Stimulated activated CD8-positive, alpha-beta memory T cell treated with anti-CD3 and anti-CD28 coated beads, Interleukin-4, amount 100 ng/mL, for 48 hours (primary cell): ENCODE data around the gene PSMD2.
"Not testable (repeated sequence)": the region's sequence is repeated elsewhere in the genome, so short reads cannot be mapped to it uniquely, and the experiment has no call there.

Experiments used
- DNase-seq: peaks from one replicate; pipeline ENCODE4 v3.0.0-alpha.2; 2020

The PSMD2 gene

DNA sequence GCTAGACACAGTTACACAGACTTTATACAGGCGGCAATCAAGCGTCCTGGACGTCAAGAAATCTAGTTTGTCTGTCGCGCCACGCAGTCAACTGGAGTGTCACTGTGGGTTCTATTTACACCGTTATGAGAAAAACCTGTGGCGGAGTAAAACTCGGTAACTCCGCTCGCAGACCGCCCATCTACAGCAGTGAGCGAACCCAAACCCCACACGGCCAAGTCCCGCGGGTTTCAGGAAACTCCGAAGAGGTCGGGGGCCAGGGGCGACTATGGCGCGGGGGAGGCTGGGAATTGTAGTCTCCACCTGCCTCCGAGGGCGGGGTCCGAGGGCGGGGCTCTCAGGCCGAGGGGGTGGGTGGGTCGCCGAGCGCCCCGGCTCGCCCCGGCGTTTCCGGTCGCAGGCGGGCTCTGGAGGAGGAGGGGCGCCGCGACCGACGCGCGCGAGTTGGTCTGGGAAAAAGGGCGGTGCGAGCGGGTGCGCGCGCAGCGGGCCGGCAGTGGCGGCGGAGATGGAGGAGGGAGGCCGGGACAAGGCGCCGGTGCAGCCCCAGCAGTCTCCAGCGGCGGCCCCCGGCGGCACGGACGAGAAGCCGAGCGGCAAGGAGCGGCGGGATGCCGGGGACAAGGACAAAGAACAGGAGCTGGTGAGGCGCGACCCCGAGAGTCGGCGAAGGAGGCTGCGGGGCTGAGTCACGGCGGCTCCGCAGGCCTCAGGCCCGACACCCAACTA lies at the start of gene PSMD2:
TSS of gene PSMD2 (plus strand) at position 483 of the 729 bp plus-strand sequence. CDS start at position 509, 26 bp downstream.
- peak; percentile 99 for DNase-seq

DNA sequence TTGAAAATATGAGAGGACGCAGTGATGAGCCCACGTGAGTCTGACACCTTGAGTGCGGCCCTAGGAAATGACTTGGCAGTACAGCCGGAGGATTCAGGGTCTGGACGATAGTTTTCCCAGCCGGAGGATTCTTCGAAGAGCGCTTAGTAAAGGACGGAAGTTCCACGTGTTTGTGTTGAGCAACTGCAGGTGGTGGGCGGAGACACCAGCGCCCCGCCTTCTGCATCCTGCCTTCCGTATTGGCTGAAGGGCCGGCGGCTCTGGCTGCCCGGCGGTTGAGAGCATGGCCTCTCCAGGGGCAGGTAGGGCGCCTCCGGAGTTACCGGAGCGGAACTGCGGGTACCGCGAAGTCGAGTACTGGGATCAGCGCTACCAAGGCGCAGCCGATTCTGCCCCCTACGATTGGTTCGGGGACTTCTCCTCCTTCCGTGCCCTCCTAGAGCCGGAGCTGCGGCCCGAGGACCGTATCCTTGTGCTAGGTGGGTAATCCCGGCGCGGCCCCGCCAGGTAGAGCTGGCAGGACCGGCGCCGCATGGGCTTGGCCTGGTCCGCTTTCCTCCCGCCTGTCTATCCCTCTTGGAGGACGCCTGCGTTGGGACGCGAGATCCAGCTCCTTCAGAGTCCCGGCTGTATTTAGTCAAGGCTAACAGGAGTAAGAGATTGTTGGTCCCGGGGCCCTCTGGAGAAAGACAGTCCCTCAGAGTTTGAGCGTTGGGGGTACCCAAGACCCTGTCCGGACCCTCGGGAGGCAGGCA lies 49.5 kb upstream of the PSMD2 start, which contains the start of gene EEF1AKMT4:
TSS of gene EEF1AKMT4 (plus strand) at position 261 of the 755 bp plus-strand sequence. CDS start at position 284, 23 bp downstream.
- peak; percentile 96 for DNase-seq

DNA sequence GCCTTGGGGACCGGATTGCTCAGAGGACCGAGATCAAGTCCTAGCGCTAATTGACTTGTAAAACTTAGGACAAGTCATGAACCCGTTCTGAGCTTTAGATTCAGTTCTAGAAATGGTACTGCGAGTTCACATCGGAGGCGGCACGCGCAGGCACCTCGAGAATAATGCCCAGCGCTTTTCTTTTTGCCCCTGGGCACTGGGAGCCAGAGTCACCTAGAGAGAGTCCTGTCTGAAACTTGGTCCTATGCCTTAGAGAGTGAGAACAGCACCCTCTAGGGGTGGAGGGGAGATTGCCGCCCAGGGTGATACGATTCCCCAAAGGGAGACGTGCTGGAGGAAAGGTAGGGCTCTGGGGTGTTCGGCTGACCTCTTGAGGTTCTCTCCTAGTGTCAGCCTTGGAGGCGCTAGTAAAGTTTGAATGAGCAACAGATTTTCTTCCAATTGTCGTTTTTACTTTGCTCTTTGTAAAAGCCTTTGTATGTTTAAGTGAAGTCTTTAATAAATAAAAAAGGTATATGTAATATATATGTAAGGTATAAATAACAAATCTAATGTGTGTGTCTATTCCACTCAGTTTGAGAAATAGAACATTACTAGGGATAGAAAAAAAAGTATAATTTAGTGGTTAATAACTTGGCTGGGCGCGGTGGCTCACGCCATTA lies 48.7 kb upstream of the PSMD2 start:
- DNase-seq: peak; percentile 96

DNA sequence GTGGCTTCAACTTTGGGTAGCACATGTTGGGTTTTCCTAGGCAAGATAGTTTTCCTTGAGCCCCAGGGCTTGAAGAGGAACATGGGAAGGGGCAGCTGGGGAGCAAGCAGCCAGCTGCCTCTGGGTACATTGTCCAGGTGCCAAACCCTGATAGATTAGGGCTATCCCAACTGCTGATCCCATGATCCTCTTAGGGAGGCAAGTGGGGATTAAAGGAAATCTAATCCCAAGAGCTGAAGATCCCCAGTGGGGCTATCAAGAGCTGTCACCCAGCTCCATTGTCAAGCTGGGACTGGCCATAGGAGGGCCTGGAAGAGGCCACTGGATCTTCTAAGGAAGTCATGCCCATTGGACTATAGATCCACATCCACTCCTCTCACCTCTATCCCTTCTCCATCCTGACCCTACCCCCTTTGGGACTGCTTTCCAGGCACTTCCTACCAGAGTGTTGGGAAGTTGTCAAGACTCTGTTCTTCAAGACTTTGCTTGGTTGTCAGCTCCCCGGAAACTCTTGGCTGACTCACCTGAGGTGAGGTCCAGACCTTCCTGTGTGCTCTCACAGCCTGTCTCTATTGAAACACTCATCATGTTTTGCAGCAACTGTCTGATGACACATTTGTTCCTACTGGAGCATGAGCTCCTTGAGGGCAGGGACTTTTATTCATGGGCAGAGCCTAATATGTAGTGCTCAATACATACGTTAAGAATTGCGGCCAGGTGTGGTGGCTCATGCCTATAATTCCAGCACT lies 43.6 kb upstream of the PSMD2 start:
- DNase-seq: no peak

DNA sequence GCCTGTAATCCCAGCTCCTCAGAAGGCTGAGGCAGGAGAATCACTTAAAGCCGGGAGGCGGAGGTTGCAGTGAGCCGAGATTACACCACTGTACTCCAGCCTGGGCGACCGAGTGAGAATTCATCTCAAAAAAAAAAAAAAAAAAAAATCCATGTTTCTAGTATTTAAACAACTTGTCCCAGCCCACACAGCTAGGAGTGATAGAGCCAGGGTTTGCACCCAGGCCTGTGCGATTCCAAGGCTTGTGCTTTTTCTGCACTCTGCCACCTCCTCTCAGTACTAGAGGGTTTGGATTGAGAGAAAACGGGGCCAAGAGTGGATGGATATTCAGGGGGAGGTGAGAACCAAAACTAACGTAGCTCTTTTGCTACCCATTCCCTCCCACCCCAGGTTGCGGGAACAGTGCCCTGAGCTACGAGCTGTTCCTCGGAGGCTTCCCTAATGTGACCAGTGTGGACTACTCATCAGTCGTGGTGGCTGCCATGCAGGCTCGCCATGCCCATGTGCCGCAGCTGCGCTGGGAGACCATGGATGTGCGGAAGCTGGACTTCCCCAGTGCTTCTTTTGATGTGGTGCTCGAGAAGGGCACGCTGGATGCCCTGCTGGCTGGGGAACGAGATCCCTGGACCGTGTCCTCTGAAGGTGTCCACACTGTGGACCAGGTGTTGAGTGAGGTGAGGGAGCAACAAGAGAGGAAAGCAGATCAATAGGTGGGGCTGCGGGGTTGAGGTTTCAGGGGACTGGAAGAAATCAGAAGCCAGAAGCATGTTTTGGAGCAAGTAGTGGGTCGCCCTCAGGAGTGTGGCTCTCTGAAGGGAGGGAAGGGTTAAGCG lies 41.7 kb upstream of the PSMD2 start:
- no peak for DNase-seq

DNA sequence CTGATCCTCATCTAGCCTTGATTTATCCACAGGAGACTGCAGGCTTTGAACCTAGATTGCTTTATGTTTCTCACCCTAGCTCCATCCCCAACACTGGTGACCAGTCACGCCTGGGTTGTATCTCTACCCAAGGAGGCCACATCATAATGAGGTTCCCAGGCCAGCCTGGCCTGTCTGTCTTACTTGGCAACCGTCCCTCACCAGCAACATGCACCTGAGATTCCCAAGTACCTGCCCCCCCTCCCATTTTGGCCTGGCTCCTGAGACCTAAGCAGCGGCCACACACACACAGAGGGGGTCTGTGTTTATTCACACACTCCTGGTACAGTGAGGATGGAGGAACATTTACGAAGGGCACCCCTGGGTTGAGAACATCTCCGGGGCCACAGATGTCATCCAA lies 40.1 kb upstream of the PSMD2 start:
- no peak for DNase-seq

DNA sequence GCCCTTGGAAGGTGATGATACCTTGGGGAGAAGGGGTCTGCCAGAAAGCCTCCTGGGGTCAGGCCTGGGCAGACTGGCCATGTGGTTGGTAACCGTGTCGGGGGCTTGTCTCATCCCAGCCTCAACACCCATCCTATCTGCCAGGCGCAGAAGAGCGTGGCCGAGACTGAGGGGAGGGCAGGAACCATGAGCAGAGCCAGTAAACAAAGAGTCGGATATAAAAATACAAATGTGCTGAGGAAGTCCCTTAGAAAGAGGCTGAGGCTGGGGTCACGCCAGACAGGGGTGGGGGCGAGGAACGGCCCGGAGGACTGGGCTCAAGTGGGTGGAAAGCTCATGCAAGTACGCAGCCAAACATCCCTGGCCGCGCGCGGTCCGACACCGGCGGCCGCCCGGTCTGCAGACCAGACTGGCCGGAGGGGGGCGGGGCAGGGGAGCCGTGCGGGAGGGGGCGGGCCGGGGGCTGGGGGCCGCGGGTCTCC lies 39.6 kb upstream of the PSMD2 start:
- no peak for DNase-seq

DNA sequence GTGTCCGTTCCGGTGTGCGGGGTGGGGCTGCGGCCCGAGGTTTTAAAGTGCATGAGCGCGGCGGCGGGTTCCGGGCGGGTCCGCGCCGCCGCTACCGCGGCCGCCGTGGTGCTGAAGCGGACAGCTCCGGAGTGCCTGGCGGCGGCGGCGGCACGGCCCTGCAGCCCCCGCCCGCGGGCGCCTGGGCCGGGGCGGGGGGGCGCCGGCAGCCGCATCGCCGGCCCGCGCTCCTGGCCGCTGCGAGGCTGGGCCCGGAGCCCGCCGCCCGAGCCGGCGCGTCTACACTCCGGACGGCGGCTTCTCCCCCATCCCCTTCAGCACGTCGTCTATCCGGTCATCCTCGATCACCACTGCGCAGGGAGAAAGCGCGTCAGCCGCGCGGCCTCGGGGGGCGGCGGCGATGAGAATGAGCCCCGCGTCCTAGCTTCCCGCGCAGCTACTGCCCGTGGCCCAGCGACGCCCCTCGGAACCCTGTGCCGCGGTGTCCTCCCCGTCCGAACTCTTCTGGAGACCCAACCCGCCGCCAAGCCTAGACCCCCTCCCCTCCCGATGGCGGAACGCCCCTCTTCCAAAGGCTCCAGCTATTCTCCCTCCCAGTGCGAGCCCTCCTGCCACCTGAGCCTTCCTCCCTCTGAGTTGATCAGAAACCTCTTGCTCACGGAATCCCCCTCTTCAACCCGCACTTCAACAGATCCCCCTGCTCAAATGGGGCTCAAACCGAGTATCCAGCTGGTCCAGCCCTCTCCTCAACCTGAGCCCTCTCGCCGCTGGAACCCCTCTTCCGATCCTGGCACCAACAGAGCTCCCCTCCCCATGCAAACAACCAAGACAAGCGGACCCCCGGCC lies 38.9 kb upstream of the PSMD2 start:
- DNase-seq: peak; percentile 51

DNA sequence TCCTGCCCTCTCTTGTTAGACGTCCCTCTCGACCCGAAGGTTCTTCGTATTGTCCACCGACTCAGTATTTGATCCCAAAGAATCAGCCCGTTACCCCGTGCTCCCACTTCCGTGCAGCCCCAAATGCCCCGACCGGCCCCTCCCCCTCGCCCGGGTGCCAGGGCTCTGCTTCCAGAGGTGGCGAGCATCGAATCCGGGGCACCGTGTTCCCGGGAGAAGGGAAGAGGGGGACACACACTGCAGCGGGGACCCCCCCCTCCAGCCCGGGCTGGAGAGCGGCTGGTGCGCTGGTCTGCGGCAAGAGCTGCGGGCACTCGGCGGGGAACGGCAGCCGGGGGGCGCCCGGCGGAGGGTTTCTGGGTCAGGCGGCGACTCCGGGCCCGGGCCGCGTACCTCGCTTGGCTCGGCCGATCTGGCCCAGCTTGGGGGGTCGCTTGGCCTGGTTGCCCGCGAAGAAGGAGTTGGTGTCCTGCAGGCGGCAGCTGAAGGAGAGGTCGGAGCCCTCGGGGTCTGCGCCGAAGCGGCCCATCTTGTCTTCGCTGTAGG lies 38.2 kb upstream of the PSMD2 start:
- DNase-seq: no peak

DNA sequence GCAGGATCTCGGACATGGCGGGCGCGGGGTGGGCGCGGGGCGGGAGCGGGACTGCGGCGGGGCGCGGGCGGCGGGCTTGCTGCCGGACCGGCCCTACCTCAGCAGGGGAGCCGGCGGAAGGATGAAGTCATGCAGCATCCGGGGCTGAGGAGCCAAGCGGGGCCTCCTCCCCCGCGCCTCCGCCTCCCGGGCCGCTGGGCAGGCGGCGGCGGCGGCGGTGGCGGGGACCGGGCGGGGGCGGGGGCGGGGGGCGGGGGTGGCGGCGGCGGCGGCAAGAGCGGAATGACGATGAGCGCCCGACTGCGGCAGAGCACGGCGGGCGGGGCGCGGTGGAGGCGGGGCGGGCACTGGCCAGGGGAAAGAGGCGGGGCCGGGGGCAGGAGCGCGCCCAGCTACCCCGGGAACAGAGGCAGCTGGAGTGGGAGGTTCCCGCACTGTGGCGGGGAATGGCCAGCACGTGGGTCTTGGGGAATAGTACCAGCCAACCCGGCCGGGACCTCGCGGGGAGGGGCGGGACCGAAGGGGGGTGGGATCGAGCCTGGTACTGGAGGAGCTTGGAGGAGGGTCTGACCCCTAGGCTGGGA lies 37.7 kb upstream of the PSMD2 start, which contains the start of gene CAMK2N2:
TSS of gene CAMK2N2 (minus strand) at position 284 of the 584 bp plus-strand sequence. CDS start at position 16, 268 bp downstream.
- peak; percentile 70 for DNase-seq

DNA sequence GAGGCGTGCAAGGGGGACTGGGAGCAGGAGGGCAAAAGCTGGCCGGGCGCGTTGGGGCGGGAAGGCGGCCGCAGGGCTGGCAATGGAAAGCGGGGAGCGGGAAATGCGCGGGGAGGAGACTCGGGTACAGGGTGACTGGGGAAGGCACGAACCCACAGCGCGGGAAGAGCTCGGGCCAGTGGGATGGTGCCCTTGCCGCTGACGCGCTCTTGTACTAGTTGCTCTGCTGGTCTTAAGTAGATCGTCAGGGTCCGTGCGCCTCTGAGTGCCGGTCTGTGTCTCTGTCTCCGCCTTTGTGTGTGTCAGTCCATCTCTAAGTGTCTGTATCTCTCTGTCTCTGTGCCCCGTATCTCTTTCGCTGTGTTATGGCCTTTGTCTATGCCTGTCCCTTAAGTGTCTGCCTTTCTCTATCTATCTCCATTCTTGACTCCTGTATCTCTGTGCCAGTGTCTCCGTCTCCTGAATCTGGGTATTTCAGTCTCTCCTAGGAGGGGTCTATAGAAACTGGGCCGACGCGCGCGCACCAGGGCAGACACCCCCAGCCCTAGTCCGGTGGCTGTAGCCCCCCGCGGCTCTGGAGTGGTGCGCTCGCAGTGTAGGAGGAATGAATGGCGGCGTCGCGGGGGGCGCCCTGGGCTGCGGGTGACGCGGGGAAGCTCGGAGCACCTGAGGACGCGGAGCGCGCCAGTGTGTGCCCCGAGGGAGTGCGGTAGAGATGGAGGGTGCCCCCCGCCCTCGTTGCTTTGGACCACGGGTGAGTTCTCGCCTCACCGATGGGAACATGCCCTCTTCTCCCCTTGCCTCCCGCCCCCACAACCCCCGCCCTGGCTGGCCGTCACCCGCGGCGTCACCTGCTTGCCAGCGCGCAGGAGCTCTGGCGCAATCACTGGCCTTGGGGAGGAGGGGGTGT lies 36.9 kb upstream of the PSMD2 start:
- DNase-seq: peak; percentile 53

DNA sequence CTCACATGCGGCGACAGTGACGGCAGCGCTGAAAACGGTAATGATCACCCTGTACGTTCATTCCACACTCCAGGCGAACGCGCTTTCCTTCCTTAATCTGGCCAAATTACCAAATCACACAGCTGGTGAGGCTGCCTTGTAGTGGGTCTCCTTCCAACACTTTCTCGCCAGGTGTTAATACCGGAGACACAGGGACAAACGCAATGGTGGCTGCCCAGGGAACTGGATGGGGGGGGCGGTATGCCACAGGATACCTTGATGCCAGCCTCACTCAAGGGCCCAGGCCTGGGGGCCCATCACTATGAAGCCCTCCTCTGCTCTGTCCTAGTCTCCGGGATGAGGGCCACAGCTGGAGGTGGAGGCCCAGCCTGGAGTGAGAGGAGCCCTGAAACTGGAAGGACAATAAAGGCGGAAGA lies 36.3 kb upstream of the PSMD2 start:
- DNase-seq: no peak

DNA sequence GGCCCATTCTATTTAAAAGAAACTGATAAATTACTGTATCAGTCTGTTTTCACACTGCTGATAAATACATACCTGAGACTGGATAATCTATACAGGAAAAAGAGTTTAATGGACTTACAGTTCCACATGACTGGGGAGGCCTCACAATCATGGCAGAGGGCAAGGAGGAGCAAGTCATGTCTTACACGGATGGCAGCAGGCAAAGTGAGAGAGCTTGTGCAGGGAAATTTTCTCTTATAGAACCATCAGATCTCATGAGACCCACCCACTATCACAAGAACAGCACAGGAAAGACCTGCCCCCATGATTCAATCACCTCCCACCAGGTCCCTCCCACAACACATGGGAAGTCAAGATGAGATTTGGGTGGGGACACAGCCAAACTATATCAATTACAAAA lies 31.8 kb upstream of the PSMD2 start:
- DNase-seq: not testable (repeated sequence)

DNA sequence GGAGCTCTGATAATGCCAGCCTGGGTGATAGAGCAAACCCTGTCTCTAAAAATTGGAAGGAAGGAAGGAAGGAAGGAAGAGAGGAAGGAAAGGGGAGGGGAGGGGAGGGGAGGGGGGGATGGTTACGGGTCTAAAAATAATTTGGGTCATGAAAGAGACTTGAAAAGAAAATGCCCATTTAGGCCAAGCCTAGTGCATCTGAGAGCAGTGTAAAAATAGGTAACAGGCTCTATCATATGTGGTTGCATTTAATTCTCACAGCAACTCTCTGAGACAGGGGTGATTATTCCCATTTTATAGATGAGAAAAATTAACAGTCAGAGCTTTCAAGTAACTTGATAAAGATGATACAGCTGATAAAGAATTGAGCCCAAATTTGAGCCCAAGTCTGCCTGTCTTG lies 26.8 kb upstream of the PSMD2 start:
- no peak for DNase-seq

DNA sequence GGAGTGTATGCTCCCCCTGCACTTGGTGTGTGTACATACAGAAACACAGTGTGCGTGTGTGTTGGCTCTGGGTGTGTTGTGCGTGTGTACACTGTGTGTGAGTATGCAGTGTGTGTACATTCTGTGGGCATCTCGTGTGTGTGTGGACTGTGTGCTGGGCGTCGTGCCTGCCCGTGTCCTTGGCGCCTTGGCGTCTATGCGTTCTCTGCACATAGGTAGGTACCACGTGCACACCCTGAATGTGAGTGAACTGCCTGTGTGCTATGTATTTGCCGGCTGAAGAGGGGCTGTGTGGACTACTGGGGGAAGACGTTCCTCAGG lies 23.7 kb upstream of the PSMD2 start:
- DNase-seq: no peak

DNA sequence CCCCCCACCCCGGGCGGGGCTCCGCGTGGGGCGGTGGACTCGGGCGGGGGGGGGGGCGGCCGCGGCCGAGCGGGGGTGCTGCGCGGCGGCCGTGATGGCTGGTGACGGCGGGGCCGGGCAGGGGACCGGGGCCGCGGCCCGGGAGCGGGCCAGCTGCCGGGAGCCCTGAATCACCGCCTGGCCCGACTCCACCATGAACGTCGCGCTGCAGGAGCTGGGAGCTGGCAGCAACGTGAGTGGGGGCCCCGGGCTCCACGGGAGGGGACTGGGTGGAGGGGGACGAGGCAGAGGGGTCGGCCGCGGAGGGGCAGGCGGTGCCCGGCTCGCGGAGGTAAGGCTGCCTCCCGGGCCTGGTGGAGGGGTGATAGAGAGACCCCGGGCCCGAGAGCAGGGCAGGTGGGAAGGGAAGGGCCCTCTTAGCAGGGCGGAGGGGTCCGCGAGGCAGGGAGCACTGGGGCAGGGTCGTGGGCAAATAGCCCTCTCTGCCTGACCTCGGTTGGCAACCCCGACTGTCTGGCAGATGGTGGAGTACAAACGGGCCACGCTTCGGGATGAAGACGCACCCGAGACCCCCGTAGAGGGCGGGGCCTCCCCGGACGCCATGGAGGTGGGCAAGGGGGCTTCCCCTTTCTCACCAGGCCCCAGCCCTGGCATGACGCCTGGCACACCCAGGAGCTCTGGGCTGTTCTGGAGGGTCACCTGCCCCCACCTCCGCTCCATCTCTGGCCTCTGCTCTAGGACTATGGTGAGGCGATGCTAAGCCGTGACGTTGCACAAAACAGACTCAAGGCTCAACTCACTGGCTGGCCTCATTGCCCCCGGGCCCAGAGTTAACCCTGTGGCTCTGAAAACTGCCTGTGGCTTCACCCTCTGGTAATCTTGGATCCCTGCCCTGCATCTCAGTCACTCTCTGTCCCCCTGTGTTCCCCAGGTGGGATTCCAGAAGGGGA lies 22.8 kb upstream of the PSMD2 start, which contains the start of gene ECE2:
TSS of gene ECE2 (plus strand) at position 62 of the 950 bp plus-strand sequence. CDS start at position 194, 132 bp downstream.
- no peak for DNase-seq

DNA sequence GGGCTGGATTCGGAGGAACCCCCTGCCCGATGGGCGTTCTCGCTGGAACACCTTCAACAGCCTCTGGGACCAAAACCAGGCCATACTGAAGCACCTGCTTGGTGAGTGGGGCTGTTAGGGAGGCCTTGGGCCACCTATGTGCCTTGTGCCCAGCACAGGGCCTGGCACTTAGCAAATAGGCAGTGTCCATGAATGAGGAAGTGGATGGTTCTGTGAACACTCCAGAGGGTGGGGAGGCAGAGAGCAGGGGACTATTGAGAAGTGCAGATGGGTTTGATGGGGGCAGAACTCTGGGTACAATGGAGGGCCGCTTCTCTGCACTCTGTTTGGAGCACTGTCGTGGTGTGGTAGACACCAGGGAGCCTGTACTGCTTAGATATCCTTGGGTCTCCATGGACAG lies 21.7 kb upstream of the PSMD2 start:
- DNase-seq: no peak

DNA sequence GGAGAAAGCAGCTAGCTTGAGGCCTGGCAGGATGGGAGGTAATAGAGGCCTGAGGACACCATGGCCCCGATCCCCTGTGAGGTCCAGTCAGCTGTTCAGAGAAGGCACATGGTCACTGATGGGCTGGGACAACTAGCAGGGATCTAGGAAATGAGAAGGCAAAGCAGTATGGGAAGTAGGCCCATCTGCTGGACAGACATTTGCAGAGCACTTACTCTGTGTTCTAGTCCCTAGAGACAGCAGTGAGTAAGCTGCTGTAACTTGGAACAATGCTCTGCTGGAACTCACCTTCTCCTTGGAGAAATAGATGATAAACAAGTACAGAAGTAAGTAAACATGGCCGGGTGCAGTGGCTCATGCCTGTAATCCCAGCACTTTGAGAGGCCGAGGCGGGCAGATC lies 16.1 kb upstream of the PSMD2 start:
- no peak for DNase-seq
